Esophagus muscularis mucosa (tissue), 4 donors: ENCODE measurements around the gene MAPK4. TPM values are rescaled to one million over a fixed set of nuclear protein-coding genes. Genes with fewer than 3 reads are reported as not detected.
A peak's percentile ranks its signal among the peaks of the same experiment; 100 is the strongest.
"Not testable (repeated sequence)": the region's sequence is repeated elsewhere in the genome, so short reads cannot be mapped to it uniquely, and the experiment has no call there.

Experiments used
- DNase-seq: peaks from one replicate; pipeline ENCODE4 v3.0.0-alpha.2; 2017; ENCODE audit errors: extremely low spot score
- H3K27ac ChIP-seq, 4 donors: fragments of 200-600 bp; sonication (generic); replicated peaks in 1 of 4; 1 replicate in 3 of 4; 2 replicates in 1 of 4; pipeline ENCODE4 v1.5.1; 2016 to 2019; ENCODE audit warnings: mild to moderate bottlenecking in 1 of 4
- H3K27me3 ChIP-seq, 4 donors: fragments of 200-600 bp; sonication (generic); one replicate each; pipeline versions ENCODE4 v1.5.1 to v1.6.0; 2016 to 2019
- H3K36me3 ChIP-seq, 4 donors: fragments of 200-600 bp; sonication (generic); one replicate each; pipeline ENCODE4 v1.5.1; 2016 to 2019
- H3K4me1 ChIP-seq, 4 donors: fragments of 200-600 bp; sonication (generic); one replicate each; pipeline ENCODE4 v1.5.1; 2016 to 2019
- H3K4me3 ChIP-seq, 4 donors: fragments of 200-600 bp; sonication (generic); 1 replicate in 2 of 4; 2 replicates in 2 of 4; pipeline ENCODE4 v1.5.1; 2016 to 2019; ENCODE audit warnings: mild to moderate bottlenecking in 4 of 4, moderate library complexity in 1 of 4
- H3K9me3 ChIP-seq, 4 donors: fragments of 200-600 bp; sonication (generic); 1 replicate in 3 of 4; 2 replicates in 1 of 4; pipeline ENCODE4 v1.5.1; 2016 to 2019
- EP300 ChIP-seq: sonication (generic); formaldehyde crosslinking; IDR thresholded peaks from one replicate; pipeline ENCODE4 v1.6.1; 2017; ENCODE audit warnings: antibody characterized with exemption
- POLR2A ChIP-seq: fragments of 450-650 bp; IDR thresholded peaks from one replicate; pipeline ENCODE4 v1.6.1; 2017; ENCODE audit warnings: antibody characterized with exemption, moderate library complexity, mild to moderate bottlenecking, low read depth
- POLR2AphosphoS5 ChIP-seq, 2 donors: sonication (generic); formaldehyde crosslinking; IDR thresholded peaks; one replicate each; pipeline ENCODE4 v1.6.1; 2017; ENCODE audit warnings: antibody characterized with exemption in 2 of 2
- WGBS: methylation state at CpG from one replicate; pipeline ENCODE4 v1.1.5; 2018; 5-methylcytosine and 5-hydroxymethylcytosine counted together
- intact Hi-C: fragments of 100-400 bp; cut with DNase I; formaldehyde crosslinking; loops from one replicate; pipeline ENCODE4 v1.15.1; 2023
- total RNA-seq, 4 donors: library from RNA; depleted of rRNA; stranded (reverse); fragments of >200 nt; gene quantifications; one replicate each; pipeline versions ENCODE4 v1.1.0 to v1.2.1, GENCODE V29; 2016
- TF ChIP-seq, protein P1 (sequence below), 3 experiments: fragments of 200-600 bp in 2 of 3; fragments of 450-650 bp in 1 of 3; sonication (generic) in 2 of 3; IDR thresholded peaks; one replicate each; pipeline ENCODE4 v1.5.1; 2017 to 2019; ENCODE audit warnings: antibody characterized with exemption in 3 of 3, mild to moderate bottlenecking in 2 of 3, moderate library complexity in 1 of 3

The MAPK4 gene
- total RNA-seq, 4 donors from 2014 or later: 6.2 to 14.5 (median 9.6) TPM

GRCh38 chr18:50528806-50529205 lies 31.1 kb upstream of the MAPK4 start:
- WGBS: 93% methylated on average over 5 of the region's 5 CpGs
- Histone ChIP-seq H3K4me1 (no peaks in the 10 kb centered on the region), H3K4me3 (no peak overlapping the region), H3K36me3 (no peaks in the 10 kb centered on the region), H3K27ac (no peak overlapping the region), H3K9me3 (peaks cover 0 to 15% (median 14%) of the 10 kb centered on the region in 4 donors), H3K27me3 (peaks cover 0 to 13% (median 0%) of the 10 kb centered on the region in 4 donors)
- intact Hi-C loops: no loop called here
- no peak for TF ChIP-seq EP300
- no peak for TF ChIP-seq POLR2AphosphoS5 (IDR thresholded peaks at IDR 0.05)
- no peak for DNase-seq

- H3K9me3 ChIP-seq: peaks cover 0 to 24% (median 20%) of the 10 kb centered on the region in 4 donors
- intact Hi-C loops, H3K36me3 ChIP-seq, H3K4me1 ChIP-seq, DNase-seq, H3K27ac ChIP-seq, H3K4me3 ChIP-seq, H3K27me3 ChIP-seq: not testable (repeated sequence)
- WGBS: 93% methylated on average over 2 of the region's 2 CpGs
Observed at GRCh38 chr18:50533822-50534221, 26.1 kb upstream of the MAPK4 start.

DNA sequence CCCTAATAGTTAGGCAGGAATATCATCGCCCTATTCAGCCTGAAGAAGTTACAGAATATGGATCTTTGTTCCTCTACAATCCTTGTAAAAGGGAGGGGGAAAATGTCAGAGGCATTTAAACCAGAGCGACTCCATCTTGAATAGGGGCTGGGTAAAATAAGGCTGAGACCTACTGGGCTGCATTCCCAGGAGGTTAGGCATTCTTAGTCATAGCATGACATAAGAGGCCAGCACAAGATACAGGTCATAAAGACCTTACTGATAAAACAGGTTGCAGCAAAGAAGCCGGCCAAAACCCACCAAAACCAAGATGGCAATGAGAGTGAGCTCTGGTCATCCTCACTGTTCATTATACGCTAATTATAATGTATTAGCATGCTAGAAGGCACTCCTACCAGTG lies 15.4 kb upstream of the MAPK4 start:
- WGBS: 93% methylated on average over 4 of the region's 4 CpGs
- DNase-seq: peak; percentile 29

DNA sequence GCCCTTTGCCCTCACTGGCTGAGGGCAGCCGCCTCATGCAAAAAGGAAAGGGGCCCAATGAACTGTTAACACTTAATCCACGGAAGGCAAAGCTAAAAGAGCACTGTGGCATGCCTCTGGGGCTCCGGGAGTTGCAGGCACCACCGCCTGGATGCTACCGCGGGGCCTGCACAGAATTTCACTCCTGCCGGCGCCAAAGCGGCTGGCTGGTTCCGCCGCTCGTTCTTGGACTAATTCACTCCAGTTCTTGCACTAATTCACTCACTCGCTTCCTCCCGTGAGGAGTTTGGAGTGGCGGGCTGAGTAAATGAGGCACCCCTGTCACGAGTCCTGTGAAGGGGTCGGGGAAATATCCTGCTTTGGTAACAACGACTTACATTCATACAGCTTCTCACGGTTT lies 14.0 kb upstream of the MAPK4 start:
- no peak for DNase-seq
- TF ChIP-seq EP300: no peak
- TF ChIP-seq, protein P1, sequence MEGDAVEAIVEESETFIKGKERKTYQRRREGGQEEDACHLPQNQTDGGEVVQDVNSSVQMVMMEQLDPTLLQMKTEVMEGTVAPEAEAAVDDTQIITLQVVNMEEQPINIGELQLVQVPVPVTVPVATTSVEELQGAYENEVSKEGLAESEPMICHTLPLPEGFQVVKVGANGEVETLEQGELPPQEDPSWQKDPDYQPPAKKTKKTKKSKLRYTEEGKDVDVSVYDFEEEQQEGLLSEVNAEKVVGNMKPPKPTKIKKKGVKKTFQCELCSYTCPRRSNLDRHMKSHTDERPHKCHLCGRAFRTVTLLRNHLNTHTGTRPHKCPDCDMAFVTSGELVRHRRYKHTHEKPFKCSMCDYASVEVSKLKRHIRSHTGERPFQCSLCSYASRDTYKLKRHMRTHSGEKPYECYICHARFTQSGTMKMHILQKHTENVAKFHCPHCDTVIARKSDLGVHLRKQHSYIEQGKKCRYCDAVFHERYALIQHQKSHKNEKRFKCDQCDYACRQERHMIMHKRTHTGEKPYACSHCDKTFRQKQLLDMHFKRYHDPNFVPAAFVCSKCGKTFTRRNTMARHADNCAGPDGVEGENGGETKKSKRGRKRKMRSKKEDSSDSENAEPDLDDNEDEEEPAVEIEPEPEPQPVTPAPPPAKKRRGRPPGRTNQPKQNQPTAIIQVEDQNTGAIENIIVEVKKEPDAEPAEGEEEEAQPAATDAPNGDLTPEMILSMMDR (IDR thresholded peaks at IDR 0.05): no peak
- TF ChIP-seq POLR2AphosphoS5 (IDR thresholded peaks at IDR 0.05): no peak
- TF ChIP-seq POLR2A: no peak
- Histone ChIP-seq H3K27ac (no peak overlapping the region), H3K4me3 (no peak overlapping the region), H3K9me3 (no peaks in the 10 kb centered on the region), H3K27me3 (no peaks in the 10 kb centered on the region), H3K36me3 (no peaks in the 10 kb centered on the region), H3K4me1 (no peaks in the 10 kb centered on the region)
- intact Hi-C loops: no loop called here
- 91% methylated on average over 19 of the region's 19 CpGs for WGBS

More for the DNA sequence above, 15.4 kb upstream of the MAPK4 start:
- H3K27me3 ChIP-seq, H3K9me3 ChIP-seq, H3K27ac ChIP-seq, H3K4me1 ChIP-seq, H3K4me3 ChIP-seq, H3K36me3 ChIP-seq, intact Hi-C loops: not testable (repeated sequence)

DNA sequence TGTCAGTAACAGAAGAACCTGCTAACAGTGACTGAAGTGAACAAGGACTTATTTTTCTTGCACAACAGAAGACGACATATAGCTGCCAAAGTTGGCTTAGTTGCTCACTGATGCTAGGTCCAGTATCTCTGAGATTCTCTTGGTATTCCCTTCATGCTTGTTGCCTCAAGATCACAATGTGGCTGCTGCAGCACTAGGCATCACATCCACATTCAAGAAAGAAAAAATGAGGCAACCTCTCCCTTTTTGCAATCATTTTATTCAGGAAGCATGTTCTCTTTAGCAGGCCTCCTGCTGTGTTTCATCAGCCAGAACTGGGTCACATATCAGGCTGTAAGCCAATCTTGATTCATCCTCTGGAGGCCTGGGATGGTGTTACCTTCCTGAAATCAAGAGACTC lies 11.7 kb upstream of the MAPK4 start:
- DNase-seq: no peak
- whole genome bisulfite sequencing: 56% methylated on average over 1 of the region's 1 CpG
- no peak overlapping the region for H3K4me3 ChIP-seq
- H3K36me3 ChIP-seq: no peaks in the 10 kb centered on the region
- H3K27me3 ChIP-seq: no peaks in the 10 kb centered on the region
- intact Hi-C loops: no loop called here
- H3K9me3 ChIP-seq: no peaks in the 10 kb centered on the region
- no peaks in the 10 kb centered on the region for H3K4me1 ChIP-seq
- TF ChIP-seq POLR2AphosphoS5 (IDR thresholded peaks at IDR 0.05): no peak
- TF ChIP-seq EP300: no peak
- no peak for TF ChIP-seq POLR2A
- TF ChIP-seq, protein P1 (IDR thresholded peaks at IDR 0.05): no peak
- no peak overlapping the region for H3K27ac ChIP-seq

- H3K27me3 ChIP-seq, H3K36me3 ChIP-seq, DNase-seq, H3K4me3 ChIP-seq, H3K4me1 ChIP-seq, H3K27ac ChIP-seq, intact Hi-C loops: not testable (repeated sequence)
- H3K9me3 ChIP-seq: peaks cover 0 to 17% (median 16%) of the 10 kb centered on the region in 4 donors
- 31% methylated on average over 1 of the region's 1 CpG for WGBS
Observed at GRCh38 chr18:50551651-50552050, 8.2 kb upstream of the MAPK4 start.

DNA sequence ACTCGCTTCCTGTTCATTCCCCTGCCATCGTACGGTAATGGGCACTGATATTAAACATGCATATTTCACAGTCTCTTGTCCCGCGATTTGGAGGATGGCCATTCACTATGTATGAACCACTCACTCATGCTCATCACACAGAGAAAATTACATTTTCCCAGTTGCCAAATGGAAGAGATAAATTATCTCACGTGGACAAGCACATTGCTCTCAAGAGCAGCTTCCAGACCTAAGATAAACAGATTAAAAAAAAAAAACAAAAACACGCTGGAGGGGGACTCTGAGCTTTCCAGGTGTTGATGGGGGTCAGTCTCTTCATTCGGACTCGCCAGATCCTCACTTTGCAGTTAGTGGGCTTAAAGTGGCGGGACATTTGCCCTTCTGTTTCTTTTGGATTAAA lies 1.7 kb upstream of the MAPK4 start:
- intact Hi-C loops: loop anchor here (5.0 kb wide), 1 partner anchor 224 kb away; no protein-coding TSS in a partner anchor
- Histone ChIP-seq H3K36me3 (no peaks in the 10 kb centered on the region), H3K9me3 (peaks cover 0 to 17% (median 16%) of the 10 kb centered on the region in 4 donors), H3K4me1 (peaks cover 9 to 35% (median 24%) of the 10 kb centered on the region in 4 donors), H3K4me3 (no peak overlapping the region), H3K27me3 (peaks cover 0 to 18% (median 0%) of the 10 kb centered on the region in 4 donors), H3K27ac (peak overlapping the region in 1 of 4 donors; percentile 18)
- WGBS: 48% methylated on average over 10 of the region's 10 CpGs
- TF ChIP-seq EP300: no peak
- DNase-seq: no peak
